ENCODE data around the gene ATRIP.

The ATRIP gene

DNA sequence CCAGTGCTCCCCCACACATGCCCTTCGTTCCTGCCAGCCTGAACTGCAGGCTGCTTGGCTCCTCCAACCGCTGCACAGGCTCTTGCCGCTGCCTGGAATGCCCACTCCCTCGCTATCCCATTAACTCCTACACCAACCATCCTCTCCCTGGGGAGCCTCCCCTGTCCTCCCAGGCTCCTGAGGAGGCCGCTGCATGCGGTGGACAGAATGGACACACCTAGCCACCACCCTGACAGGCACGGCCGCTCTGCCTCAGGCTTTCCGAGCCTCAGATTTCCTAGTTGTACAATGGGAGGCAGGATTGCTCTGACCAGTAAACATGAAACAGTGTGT is 18.9 kb upstream of the ATRIP start:
- ATAC-seq (no peak), DNase-seq (ENCODE audit: low spot score in 2 of 2) (no peak)
- no peak overlapping the region for H3K27ac Mint-ChIP-seq
- no peak overlapping the region for H3K4me3 Mint-ChIP-seq
- H3K4me1 Mint-ChIP-seq: peaks cover 15% of the 10 kb centered on the region
- peaks cover 5% of the 10 kb centered on the region for H3K36me3 Mint-ChIP-seq
- no peaks in the 10 kb centered on the region for H3K9me3 Mint-ChIP-seq

DNA sequence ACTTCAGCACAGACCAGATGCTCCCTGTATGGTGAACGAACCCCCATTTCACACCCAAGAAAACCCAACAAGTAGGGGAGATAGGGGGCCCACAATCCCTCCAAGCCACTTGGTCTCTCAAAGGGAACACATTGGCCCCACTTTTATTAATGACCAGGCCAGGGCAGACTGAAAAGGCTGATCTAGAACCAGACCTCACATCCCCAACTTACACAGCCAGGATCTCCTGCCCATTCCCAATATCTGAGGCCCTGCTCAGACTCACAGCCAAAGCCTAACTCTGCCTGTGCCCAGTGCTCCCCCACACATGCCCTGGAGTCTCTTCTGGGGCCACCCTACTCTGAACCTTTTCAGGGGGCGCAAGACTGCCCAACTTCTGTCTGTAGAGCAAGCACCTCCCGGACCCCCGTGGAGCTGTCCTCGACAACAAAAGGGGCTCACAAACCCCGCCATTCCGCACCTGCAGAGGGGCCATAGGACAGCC is 18.4 kb upstream of the ATRIP start:
- Mint-ChIP-seq H3K36me3 (peaks cover 5% of the 10 kb centered on the region), H3K4me1 (peaks cover 15% of the 10 kb centered on the region), H3K4me3 (peak overlapping the region; percentile 79), H3K27ac (no peak overlapping the region), H3K9me3 (no peaks in the 10 kb centered on the region)
- no peak for DNase-seq (ENCODE audit: low spot score in 2 of 2)
- no peak for ATAC-seq

DNA sequence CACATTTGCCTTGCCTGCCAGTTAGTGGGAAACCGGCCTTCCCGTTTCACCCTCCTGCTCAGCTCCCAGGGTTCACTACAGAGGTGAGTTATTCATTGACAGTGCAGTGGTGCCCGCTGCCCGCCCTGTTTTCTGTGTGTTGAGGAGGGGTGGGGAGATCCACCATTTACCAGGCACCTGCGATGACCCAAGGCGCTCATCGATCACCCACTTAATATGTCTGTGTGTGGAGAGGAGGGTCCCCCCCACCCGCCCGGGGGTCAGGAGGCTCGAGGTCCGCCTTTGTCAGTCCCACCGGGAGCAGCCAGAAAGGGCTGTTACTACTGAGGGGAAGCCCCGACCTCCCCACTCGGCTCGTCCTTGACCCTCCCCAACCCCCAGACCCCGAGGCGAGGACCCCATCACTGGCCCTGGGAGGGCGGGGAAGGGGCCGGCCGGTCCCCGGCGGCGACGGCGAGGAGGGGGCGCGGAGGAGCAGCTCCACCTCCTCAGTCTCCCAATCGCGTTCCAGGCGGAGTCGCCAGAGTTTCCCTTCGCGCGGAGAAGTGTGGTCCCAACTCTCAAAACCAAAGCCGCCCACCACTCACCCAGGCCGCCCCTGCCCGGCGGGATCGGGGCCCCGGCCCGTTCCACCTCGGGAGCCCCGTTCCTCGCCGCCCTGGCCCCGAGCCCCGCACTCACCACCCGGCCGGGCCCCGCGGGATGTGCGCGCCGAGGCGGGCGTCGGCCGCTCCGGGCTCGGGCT is 17.8 kb upstream of the ATRIP start:
- H3K4me3 Mint-ChIP-seq: peak overlapping the region; percentile 79
- DNase-seq (ENCODE audit: low spot score in 2 of 2): peak in 1 of 2 donors; percentile 12
- peaks cover 5% of the 10 kb centered on the region for H3K36me3 Mint-ChIP-seq
- H3K4me1 Mint-ChIP-seq: peaks cover 15% of the 10 kb centered on the region
- peak; percentile 63 for ATAC-seq
- no peaks in the 10 kb centered on the region for H3K9me3 Mint-ChIP-seq
- H3K27ac Mint-ChIP-seq: no peak overlapping the region

DNA sequence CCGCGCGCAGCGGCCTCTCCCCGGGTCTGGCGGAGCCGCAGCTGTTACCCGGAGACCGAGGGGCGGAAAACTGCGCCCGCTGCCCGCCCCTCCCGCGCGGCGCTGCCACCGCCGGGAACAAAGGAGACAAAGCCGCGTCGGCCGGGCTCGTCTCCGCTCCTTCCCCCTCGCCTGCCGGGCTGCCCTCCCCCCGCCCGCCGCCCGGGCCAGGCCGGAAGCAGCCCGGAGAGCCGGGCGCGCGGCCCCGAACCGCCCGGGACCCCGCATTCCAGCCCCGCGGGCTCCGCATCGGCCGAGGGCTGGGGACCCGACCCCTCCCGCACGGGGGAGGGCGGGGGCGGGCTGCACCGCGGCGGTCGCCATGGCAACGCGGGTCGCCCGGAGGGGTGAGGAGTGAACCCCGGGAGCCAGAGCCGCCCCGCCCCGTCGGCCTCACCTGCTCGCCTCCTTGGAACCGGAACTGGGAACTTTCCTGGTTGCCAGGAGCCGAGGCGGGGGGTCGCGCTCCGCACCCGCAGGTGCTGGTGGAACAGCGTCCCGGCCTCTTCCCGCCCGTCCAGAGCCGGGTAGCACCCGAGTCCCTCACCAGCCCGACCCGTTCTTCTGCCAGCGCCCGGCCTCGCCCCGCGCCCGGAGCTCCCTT is 17.1 kb upstream of the ATRIP start:
- Mint-ChIP-seq H3K27ac (peak overlapping the region; percentile 72), H3K4me3 (peak overlapping the region; percentile 79), H3K9me3 (no peaks in the 10 kb centered on the region), H3K36me3 (peaks cover 5% of the 10 kb centered on the region), H3K4me1 (peaks cover 17% of the 10 kb centered on the region)
- peak; percentile 70 for ATAC-seq
- DNase-seq (ENCODE audit: low spot score in 2 of 2): peak; percentile 40 to 78

DNA sequence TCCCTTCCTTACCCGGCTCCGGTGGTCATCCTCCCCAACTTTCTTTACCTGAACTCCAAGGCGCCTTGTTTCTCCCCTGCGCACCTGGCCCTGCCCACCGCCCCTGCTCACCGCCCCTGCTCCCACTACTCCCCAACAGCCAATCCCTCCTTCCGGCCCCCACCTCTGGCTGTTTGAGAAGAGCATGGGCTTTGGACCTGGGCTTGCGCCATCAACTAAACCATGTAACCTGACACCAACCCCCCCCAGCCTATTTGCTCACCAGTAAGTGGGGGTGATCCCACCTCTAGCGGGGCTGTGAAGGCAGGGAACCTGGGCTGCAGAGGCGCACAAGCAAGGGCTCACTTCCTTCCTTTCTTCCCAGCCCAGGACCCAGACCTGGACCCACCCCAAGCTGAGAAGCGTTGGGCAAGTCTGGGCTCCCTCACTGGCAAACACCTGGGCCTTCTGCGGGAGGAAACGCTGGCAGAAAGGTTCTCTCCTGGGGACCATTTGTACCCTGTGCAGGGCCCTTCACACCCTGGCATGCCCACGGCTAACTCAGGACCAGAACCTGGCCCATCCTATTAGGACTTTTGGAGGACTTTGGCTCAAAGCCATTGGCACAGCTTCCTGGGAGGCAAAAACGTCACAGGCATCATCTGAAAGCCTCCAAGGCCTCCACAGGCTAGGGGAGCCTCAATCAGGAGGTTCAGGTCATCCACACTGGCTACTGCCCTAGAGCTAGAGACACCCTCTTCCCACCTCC is 16.4 kb upstream of the ATRIP start, which contains the start of gene PLXNB1:
TSS of gene PLXNB1 (minus strand) at position 127 of the 748 bp plus-strand sequence. CDS start 5,475 bp downstream, outside the sequence.
- DNase-seq (ENCODE audit: low spot score in 2 of 2) (no peak), ATAC-seq (no peak)
- peak within 1 kb of the TSS; percentile 79 for H3K4me3 Mint-ChIP-seq
- H3K27ac Mint-ChIP-seq: peak within 1 kb of the TSS; percentile 72
- H3K36me3 Mint-ChIP-seq: peaks cover 5% of the 10 kb centered on the region
- no peaks in the 10 kb centered on the region for H3K9me3 Mint-ChIP-seq
- peaks cover 23% of the 10 kb centered on the region for H3K4me1 Mint-ChIP-seq

DNA sequence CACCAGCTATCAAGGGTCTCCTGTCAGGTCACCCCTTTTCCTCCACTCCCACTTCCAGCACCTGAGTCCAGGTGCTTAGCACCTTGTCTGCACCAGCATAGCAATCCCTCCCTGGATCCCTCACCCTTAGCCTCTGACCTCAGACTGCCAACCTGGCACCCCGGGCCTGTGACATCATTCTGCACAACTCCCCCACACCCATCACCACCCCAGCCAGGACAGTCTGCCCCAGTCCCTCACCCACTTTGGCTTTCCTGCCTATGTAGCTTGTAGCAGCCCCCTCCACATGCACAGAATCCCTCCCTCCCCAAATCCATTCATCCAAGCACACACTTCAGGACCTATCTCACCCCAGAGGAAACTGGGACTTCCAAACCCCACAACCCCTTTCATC is 15.8 kb upstream of the ATRIP start:
- DNase-seq (ENCODE audit: low spot score in 2 of 2) (no peak), ATAC-seq (no peak)
- Mint-ChIP-seq H3K9me3 (no peaks in the 10 kb centered on the region), H3K36me3 (peaks cover 5% of the 10 kb centered on the region), H3K4me3 (peak overlapping the region; percentile 79), H3K4me1 (peaks cover 23% of the 10 kb centered on the region), H3K27ac (peak overlapping the region; percentile 72)

DNA sequence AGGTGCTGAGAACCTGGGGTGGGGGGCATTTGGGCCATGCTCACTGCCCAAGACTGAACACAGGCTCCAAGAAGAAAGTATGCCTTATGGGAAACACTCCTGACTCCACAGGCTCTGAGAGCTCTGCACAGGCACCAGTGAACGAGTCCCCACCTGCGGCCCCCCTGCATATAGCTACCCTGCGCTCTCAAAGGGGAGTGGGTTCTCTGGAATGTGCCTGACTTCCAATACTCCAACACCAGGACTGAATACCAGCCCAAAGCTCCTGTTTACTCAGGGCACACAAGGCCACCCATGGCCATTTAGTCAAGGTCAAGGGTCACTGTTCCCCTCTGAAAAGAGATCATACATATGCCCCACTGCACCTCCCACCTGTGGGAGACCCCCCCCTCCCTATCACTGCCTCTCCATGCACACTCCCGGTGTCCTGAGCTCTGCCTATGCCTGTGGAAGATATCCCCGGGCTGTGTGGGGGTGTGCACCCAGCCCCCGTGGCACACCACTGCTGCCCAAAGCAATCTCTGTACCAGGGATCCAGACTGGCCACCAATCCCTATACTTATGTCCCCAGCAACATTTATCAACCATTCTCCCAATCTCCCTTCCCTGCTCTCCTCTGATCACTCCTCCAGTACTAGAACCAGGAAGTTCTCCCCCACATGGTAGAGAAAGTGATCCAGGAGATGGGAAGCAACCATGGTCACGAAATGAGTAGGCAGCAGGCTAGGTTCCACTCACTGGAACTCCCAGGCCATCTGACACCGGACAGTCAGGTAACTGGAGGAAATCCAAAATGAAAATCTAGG is 15.1 kb upstream of the ATRIP start:
- peak overlapping the region; percentile 72 for H3K27ac Mint-ChIP-seq
- DNase-seq (ENCODE audit: low spot score in 2 of 2): no peak
- no peaks in the 10 kb centered on the region for H3K9me3 Mint-ChIP-seq

DNA sequence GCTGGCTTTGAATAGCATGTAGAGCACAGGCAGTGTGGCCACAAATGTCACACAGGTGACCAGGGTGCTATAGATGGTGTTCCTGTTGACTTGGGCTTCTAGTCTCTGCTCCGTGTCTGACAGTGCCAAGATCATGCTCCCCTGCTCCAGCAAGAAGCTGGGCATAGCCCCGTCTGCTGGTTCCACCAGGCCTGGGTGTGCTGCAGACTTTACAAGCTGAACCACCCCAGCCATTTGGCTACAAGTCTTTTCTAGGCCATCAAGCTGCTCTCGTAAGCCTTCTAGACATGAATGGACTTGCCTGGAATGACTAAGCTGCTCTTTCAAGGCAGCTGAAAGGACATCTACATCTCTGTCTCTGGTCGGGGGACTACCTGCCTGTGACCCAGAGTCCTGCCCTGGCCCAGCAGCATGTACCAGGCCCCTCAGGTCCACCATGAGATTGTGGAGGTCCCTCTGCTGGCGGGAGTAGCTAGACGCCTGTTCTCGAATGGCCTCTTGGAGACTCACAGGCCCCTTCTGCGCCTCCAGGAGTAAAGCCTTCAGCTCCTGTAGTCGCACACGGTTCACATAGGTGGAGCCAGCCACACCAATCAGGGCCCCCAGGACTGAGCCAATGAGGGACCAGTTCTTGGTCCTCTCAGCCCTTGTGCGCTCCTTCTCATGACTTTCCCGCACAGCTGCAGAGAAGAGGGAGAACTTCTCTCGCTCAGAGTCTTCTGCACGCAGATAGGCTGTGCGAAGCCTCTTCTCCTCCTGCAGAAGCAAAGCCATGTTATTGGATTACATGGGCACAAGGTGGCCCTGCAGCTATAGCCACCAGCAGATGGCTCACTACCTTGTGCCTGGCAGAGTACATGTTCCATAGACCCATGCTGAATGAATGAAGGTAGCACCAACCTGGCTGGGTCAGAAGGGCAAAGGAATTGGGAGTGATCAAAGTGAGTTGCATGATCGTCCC is 13.8 kb upstream of the ATRIP start:
- DNase-seq (ENCODE audit: low spot score in 2 of 2) (no peak), ATAC-seq (no peak)
- H3K4me1 Mint-ChIP-seq: peaks cover 25% of the 10 kb centered on the region
- H3K9me3 Mint-ChIP-seq: no peaks in the 10 kb centered on the region
- H3K27ac Mint-ChIP-seq: no peak overlapping the region
- H3K4me3 Mint-ChIP-seq: no peak overlapping the region
- peaks cover 5% of the 10 kb centered on the region for H3K36me3 Mint-ChIP-seq

More for the DNA sequence above, 15.1 kb upstream of the ATRIP start:
- H3K4me3 Mint-ChIP-seq: peak overlapping the region; percentile 79
- H3K4me1 Mint-ChIP-seq: peaks cover 23% of the 10 kb centered on the region
- H3K36me3 Mint-ChIP-seq: peaks cover 5% of the 10 kb centered on the region
- no peak for ATAC-seq

DNA sequence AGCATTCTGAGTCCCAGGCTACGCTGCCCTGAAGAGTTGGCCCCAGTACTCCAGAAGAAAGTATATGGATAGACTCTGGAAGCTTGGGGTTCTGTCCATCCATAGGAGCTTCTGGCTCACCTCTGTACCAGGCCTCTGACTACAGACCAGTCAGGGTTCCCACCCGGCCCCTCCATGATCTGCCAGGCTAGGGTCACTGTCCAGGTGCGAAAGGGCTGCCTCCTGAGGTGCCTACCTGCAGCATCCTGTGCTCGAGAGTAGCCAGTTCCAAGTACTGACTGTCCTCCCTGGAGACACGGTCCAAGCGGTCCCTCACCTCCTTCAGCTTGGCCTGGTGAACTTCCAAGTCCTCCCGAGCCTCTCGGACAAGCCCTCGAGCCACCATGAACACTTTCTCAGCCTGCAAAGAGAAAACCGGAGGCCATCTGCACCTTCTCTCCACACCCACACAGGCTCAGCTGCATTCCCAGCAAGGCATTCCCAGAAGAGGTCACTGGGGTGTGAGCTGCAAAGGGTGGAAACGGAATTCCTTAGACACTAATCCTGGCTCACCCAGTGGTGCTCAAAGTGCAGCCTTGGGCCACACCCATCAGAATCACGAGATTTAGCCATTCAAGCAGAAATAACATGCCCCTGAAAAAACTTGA is 12.9 kb upstream of the ATRIP start:
- Mint-ChIP-seq H3K4me1 (peaks cover 35% of the 10 kb centered on the region), H3K4me3 (no peak overlapping the region), H3K9me3 (no peaks in the 10 kb centered on the region), H3K36me3 (peaks cover 5% of the 10 kb centered on the region), H3K27ac (no peak overlapping the region)
- ATAC-seq (no peak), DNase-seq (ENCODE audit: low spot score in 2 of 2) (no peak)

DNA sequence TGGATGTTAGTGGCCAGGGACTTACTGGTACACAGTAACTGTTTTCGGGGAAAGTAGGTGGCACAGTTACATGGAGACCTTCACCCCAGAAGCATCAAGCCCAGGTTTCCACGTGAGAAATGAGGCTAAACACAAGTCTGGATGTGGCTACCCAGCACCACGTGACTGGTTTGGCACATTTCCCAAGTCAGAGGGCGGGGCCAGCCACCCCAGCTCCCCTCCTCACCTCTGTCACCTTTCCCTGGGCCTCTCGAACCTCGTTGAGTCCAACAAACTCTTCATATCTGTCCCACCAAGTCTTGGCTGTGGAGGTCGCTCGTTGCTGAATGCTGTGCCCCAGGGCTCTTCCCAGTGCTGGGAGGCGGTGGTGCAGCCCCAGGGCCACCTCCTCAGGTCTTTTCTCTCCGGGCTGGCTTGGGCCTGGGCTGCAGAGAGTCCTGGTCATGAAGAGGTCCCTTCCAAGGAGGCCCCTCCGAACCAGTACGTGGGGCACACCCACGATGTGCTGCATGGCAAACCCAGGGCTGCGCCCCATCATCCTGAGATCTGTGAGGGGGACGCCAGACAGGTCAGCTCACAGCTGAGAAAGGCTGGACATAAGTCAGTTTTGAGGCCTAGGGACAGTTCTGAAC is 11.8 kb upstream of the ATRIP start:
- no peak overlapping the region for H3K4me3 Mint-ChIP-seq
- no peaks in the 10 kb centered on the region for H3K9me3 Mint-ChIP-seq
- no peak overlapping the region for H3K27ac Mint-ChIP-seq
- ATAC-seq (no peak), DNase-seq (ENCODE audit: low spot score in 2 of 2) (no peak)
- H3K4me1 Mint-ChIP-seq: peaks cover 43% of the 10 kb centered on the region
- H3K36me3 Mint-ChIP-seq: peaks cover 11% of the 10 kb centered on the region

DNA sequence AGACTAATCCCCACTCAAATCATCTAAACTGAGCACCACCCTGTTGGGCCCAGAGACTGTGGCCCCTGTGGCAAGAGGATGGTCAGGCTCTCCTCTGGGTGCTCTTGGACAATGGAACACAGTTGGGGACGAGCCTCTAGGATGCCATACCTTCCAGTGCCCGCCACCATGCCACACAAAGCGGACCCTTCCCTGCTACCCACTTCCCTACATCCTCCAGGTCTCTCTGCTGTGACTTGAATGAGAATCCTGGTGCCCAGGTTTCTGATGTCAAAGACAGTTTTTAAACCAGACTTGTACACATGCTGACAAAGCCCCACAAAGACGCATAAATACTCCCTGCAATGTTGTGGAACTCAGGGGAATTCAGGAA is 11.3 kb upstream of the ATRIP start:
- no peak for ATAC-seq
- H3K4me3 Mint-ChIP-seq: no peak overlapping the region

DNA sequence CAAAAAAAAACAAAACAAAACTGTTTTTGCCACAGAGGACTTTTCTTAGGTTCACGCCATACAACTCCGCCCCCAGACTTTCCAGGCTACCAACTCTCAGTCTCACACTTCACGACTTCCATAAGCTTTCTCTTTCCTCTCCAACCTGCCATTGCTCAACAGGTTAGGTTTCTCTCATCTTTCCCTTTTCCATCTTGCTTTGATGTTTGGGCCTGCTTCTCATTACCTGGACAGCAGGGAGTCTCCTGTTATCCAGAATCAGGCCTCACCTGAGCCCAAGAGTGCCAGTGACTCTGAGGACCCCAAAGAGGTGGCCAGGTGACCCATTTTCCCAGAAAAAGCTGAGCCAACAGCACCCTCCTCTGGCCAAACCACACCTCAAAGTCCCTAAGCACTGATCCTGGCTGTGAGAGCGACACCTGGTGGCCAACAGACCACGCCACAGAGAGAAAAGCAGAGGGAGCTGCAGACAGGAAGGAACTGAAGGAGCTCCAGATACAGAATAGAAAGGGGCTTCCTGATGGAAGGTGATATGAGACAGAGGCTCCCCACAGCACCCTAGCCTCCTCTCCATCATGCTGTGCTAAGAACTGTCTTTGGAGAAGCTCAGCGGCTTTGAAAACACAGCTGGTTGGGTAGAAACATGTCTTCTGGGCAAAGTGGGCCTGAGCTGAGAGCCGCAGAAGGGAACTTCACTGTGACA is 10.6 kb upstream of the ATRIP start:
- peak; percentile 75 to 91 for DNase-seq (ENCODE audit: low spot score in 2 of 2)
- no peak overlapping the region for H3K4me3 Mint-ChIP-seq
- peak; percentile 48 for ATAC-seq
- no peaks in the 10 kb centered on the region for H3K9me3 Mint-ChIP-seq
- peaks cover 35% of the 10 kb centered on the region for H3K4me1 Mint-ChIP-seq
- H3K27ac Mint-ChIP-seq: no peak overlapping the region
- peaks cover 19% of the 10 kb centered on the region for H3K36me3 Mint-ChIP-seq

More for the DNA sequence above, 11.3 kb upstream of the ATRIP start:
- Mint-ChIP-seq H3K9me3 (no peaks in the 10 kb centered on the region), H3K36me3 (peaks cover 17% of the 10 kb centered on the region), H3K27ac (no peak overlapping the region), H3K4me1 (peaks cover 42% of the 10 kb centered on the region)
- no peak for DNase-seq (ENCODE audit: low spot score in 2 of 2)

DNA sequence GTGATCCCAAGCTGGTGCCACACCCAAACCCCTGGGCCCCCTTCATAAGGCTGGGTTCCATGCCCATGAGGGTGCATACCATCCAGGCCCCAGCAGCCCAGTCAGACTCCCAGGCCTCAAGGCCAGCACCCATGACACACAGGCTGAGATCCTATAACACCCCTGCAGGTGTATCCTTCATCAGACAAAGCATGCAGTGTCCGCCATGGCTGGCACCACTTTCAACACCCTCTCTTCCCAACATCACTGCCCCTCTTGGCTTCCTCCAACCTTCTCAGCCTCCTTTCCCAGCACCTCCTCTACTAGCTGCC is 10.1 kb upstream of the ATRIP start:
- Mint-ChIP-seq H3K4me3 (no peak overlapping the region), H3K9me3 (no peaks in the 10 kb centered on the region), H3K4me1 (peaks cover 34% of the 10 kb centered on the region), H3K36me3 (peaks cover 23% of the 10 kb centered on the region), H3K27ac (no peak overlapping the region)
- DNase-seq (ENCODE audit: low spot score in 2 of 2) (no peak), ATAC-seq (no peak)
